ENCODE results near the gene CFAP65. TPM values are rescaled to one million over a fixed set of nuclear protein-coding genes. Genes with fewer than 3 reads are reported as not detected.

CFAP65 gene
- total RNA-seq, 4 donors from 2014 or later: not detected

DNA sequence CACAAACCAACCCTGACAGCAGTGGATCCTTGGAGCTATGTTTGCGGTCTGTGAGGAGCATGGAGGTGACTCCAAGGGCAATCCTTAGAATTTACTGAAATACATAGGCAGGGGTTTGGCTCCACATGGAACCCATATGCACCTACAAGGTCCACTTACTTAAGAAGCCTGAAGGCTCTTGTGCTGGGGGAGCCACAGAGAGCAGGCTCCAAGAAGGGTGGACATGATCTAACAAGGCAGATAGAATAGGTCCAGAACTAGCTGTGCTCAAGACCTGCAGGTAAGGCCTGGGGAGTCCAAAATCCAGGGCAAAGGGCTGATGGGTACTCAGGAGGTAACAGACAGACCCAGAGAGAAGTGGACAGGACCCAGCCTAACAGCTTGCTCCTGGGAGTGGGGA lies 83.0 kb downstream of the CFAP65 start:
- DNase-seq (ENCODE audit: extremely low spot score): no peak
- Histone ChIP-seq H3K27me3 (peaks cover 0 to 98% (median 42%) of the 10 kb centered on the region in 4 donors), H3K27ac (replicated peaks in 1 of 4) (no peak overlapping the region), H3K4me1 (peaks cover 0 to 43% (median 33%) of the 10 kb centered on the region in 4 donors), H3K9me3 (no peaks in the 10 kb centered on the region), H3K4me3 (no peak overlapping the region), H3K36me3 (no peaks in the 10 kb centered on the region)
- 80% methylated on average over 1 of the region's 1 CpG for WGBS
- intact Hi-C loops (cut with DNase I): no loop called here
- TF ChIP-seq EP300 (IDR thresholded peaks at IDR 0.05): no peak
- TF ChIP-seq POLR2AphosphoS5 (IDR thresholded peaks at IDR 0.05): no peak
- TF ChIP-seq POLR2A (IDR thresholded peaks at IDR 0.05; ENCODE audit: low read depth): no peak
- TF ChIP-seq, protein P1, sequence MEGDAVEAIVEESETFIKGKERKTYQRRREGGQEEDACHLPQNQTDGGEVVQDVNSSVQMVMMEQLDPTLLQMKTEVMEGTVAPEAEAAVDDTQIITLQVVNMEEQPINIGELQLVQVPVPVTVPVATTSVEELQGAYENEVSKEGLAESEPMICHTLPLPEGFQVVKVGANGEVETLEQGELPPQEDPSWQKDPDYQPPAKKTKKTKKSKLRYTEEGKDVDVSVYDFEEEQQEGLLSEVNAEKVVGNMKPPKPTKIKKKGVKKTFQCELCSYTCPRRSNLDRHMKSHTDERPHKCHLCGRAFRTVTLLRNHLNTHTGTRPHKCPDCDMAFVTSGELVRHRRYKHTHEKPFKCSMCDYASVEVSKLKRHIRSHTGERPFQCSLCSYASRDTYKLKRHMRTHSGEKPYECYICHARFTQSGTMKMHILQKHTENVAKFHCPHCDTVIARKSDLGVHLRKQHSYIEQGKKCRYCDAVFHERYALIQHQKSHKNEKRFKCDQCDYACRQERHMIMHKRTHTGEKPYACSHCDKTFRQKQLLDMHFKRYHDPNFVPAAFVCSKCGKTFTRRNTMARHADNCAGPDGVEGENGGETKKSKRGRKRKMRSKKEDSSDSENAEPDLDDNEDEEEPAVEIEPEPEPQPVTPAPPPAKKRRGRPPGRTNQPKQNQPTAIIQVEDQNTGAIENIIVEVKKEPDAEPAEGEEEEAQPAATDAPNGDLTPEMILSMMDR (IDR thresholded peaks at IDR 0.05): no peak

DNA sequence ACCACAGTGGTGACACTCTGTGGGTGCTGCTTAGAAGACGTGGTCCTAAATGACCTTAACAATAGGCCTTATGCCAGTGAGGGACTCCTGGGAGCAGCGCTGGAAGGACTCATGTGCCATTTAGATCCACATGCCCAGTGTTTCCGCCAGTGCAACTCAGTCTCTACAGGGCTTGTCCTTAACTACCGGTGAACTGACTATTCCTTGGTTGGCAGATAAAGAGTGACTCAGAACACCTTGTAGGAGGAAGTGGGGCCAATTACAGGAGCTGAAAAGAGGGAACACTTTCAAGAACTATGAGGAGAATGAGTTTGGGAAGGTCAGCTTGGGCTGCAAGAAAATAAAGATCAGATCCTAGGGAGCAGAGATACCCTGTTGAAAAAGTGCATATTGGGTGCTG lies 83.6 kb downstream of the CFAP65 start:
- Histone ChIP-seq H3K4me3 (no peak overlapping the region), H3K4me1 (peaks cover 0 to 37% (median 27%) of the 10 kb centered on the region in 4 donors), H3K36me3 (no peaks in the 10 kb centered on the region), H3K9me3 (no peaks in the 10 kb centered on the region), H3K27ac (replicated peaks in 1 of 4) (no peak overlapping the region), H3K27me3 (peaks cover 0 to 98% (median 36%) of the 10 kb centered on the region in 4 donors)
- DNase-seq (ENCODE audit: extremely low spot score): no peak
- TF ChIP-seq POLR2A (IDR thresholded peaks at IDR 0.05; ENCODE audit: low read depth) (no peak), EP300 (IDR thresholded peaks at IDR 0.05) (no peak), POLR2AphosphoS5 (IDR thresholded peaks at IDR 0.05) (no peak)
- TF ChIP-seq, protein P1 (IDR thresholded peaks at IDR 0.05): no peak
- intact Hi-C loops (cut with DNase I): no loop called here
- WGBS: 80% methylated on average over 4 of the region's 4 CpGs

DNA sequence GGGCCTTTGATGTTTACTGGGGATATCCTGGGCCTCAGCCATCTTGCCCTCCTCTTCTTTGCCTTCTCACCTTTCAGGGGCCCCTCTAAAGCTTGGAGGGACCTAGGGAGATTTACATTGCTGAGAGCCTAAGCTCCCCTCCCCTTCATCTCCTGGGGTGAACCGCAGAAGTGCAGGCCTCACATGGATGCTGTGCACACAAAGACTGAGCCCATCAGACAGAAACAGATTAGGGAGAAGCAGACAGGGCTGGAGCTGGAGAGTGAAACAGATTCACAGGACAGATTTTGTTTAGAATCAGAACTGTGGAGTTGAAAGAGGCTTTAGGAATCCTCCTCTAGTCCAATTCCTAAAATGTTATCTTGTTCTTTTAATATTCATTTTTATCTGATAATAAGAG lies 85.3 kb downstream of the CFAP65 start:
- H3K4me3 ChIP-seq: no peak overlapping the region
- WGBS: 55% methylated on average over 1 of the region's 1 CpG
- no peaks in the 10 kb centered on the region for H3K36me3 ChIP-seq
- intact Hi-C loops (cut with DNase I): no loop called here
- peaks cover 0 to 22% (median 20%) of the 10 kb centered on the region in 4 donors for H3K4me1 ChIP-seq
- H3K9me3 ChIP-seq: no peaks in the 10 kb centered on the region
- no peak overlapping the region for H3K27ac ChIP-seq (replicated peaks in 1 of 4)
- peaks cover 0 to 97% (median 20%) of the 10 kb centered on the region in 4 donors for H3K27me3 ChIP-seq
- TF ChIP-seq, protein P1 (IDR thresholded peaks at IDR 0.05): no peak
- TF ChIP-seq POLR2AphosphoS5 (IDR thresholded peaks at IDR 0.05): no peak
- no peak for TF ChIP-seq POLR2A (IDR thresholded peaks at IDR 0.05; ENCODE audit: low read depth)
- TF ChIP-seq EP300 (IDR thresholded peaks at IDR 0.05): no peak
- no peak for DNase-seq (ENCODE audit: extremely low spot score)

DNA sequence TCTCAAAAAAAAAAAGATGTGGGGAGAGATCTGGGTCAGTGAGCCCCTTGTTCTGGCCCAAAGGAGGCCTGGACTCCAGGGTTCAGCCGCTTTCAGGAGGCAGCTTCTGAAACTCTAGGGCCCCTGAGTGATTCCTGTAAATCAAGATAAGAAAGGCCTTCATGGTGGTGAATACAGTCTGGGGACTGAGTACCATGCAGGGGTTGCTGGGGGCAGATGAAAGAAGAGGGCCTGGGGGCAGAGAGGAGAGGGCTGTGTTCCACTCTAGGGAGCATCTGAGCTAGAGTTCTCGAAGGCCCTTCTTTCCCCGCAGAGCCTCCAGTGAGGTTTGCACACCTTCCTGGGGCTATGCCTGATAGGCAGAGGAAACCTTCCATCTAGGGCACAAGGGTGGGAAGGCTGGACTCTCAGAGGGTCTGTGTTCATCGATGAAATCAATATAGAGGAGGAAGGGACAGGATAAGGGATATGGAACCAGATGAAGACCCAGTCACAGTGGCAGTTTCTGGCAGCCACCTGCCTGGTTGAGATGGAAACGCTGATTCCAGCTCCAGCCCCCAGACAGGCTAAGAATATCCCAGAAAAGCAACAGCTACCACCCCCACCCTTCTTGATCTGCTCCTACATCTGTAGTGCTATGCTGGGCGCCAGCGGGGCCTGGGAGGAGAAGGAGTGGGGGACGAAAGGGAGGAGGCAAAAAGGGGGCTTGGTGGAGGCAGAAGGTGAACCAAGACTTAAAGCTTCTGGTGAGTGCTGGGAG lies 86.6 kb downstream of the CFAP65 start:
- Histone ChIP-seq H3K4me3 (no peak overlapping the region), H3K27me3 (peaks cover 0 to 91% (median 8%) of the 10 kb centered on the region in 4 donors), H3K9me3 (no peaks in the 10 kb centered on the region), H3K36me3 (no peaks in the 10 kb centered on the region), H3K4me1 (peaks cover 0 to 9% (median 8%) of the 10 kb centered on the region in 4 donors), H3K27ac (replicated peaks in 1 of 4) (no peak overlapping the region)
- WGBS: 72% methylated on average over 8 of the region's 8 CpGs
- no peak for DNase-seq (ENCODE audit: extremely low spot score)
- TF ChIP-seq POLR2AphosphoS5 (IDR thresholded peaks at IDR 0.05) (no peak), EP300 (IDR thresholded peaks at IDR 0.05) (no peak), POLR2A (IDR thresholded peaks at IDR 0.05; ENCODE audit: low read depth) (no peak)
- TF ChIP-seq, protein P1 (IDR thresholded peaks at IDR 0.05): no peak
- intact Hi-C loops (cut with DNase I): no loop called here
